H1 (cell line): ENCODE results near the gene RENBP. TPM values are rescaled to one million over a fixed set of nuclear protein-coding genes. Genes with fewer than 3 reads are reported as not detected.
A peak's percentile ranks its signal among the peaks of the same experiment; 100 is the strongest.

ENCODE experiments used
- CTCF ChIA-PET: fragments of 300-600 bp; sonication (Branson Sonifier 250); formaldehyde crosslinking; loops from one replicate; lab custom pipeline; 2021; ENCODE audit not compliant: partially characterized antibody; lab: Charles Lee
- POLR2A ChIA-PET: fragments of 300-600 bp; sonication (Branson Sonifier 250); formaldehyde crosslinking; loops from one replicate; lab custom pipeline; 2021; ENCODE audit warnings: inconsistent platforms; ENCODE audit not compliant: partially characterized antibody; lab: Charles Lee
- DNase-seq, 2 experiments: peaks; one replicate each; pipeline versions ENCODE4 v3.0.0 to v3.0.0-alpha.2; 2010 to 2022; ENCODE audit warnings: low spot score in 2 of 2, low read depth in 1 of 2, mixed read lengths in 1 of 2
- FAIRE-seq: peaks from 2 replicates; lab custom pipeline; 2011; peaks lifted over from hg19 to GRCh38; lab: Jason Lieb, UNC
- H2AFZ ChIP-seq: 2 replicates; pipeline ENCODE4 v1.8.1; 2012; ENCODE audit warnings: low read length, inconsistent platforms
- H2AK5ac ChIP-seq: 2 replicates; pipeline ENCODE4 v1.6.1; 2013; ENCODE audit warnings: low read depth, low read length
- H2BK120ac ChIP-seq: replicated peaks from 2 replicates; pipeline ENCODE3; 2013; ENCODE audit warnings: low read depth, low read length, inconsistent platforms
- H2BK12ac ChIP-seq: 2 replicates; pipeline ENCODE4 v1.6.1; 2013; ENCODE audit warnings: low read depth, low read length
- H2BK15ac ChIP-seq: 2 replicates; pipeline ENCODE4 v1.6.1; 2013; ENCODE audit warnings: low read length
- H2BK20ac ChIP-seq: 2 replicates; pipeline ENCODE4 v1.6.1; 2013; ENCODE audit warnings: low read length
- H2BK5ac ChIP-seq: 2 replicates; pipeline ENCODE4 v1.6.1; 2013; ENCODE audit warnings: low read depth, low read length
- H3K14ac ChIP-seq: 2 replicates; pipeline ENCODE4 v1.6.1; 2013; ENCODE audit warnings: inconsistent platforms; ENCODE audit not compliant: insufficient read length
- H3K18ac ChIP-seq: 2 replicates; pipeline ENCODE4 v1.6.1; 2013; ENCODE audit warnings: low read length; ENCODE audit errors: extremely low read depth
- H3K23ac ChIP-seq: 2 replicates; pipeline ENCODE4 v1.6.1; 2013; ENCODE audit warnings: inconsistent platforms; ENCODE audit not compliant: insufficient read length
- H3K23me2 ChIP-seq: 2 replicates; pipeline ENCODE4 v1.6.1; 2013; ENCODE audit warnings: low read depth, low read length
- H3K27ac ChIP-seq: 2 replicates; pipeline ENCODE4 v1.6.1; 2011; ENCODE audit warnings: low read depth, low read length, inconsistent platforms
- H3K27me3 ChIP-seq, 4 experiments: replicated peaks in 1 of 4; 1 replicate in 1 of 4; 2 replicates in 3 of 4; pipeline versions ENCODE4 v1.6.1 to v1.8.1; 2011 to 2013; ENCODE audit warnings: low read length in 3 of 4, mild to moderate bottlenecking in 3 of 4, inconsistent platforms in 2 of 4, mixed read lengths in 2 of 4, moderate library complexity in 1 of 4; ENCODE audit not compliant: control insufficient read depth in 3 of 4, insufficient read depth in 3 of 4; ENCODE audit errors: extremely low read depth in 1 of 4
- H3K36me3 ChIP-seq, 4 experiments: 2 replicates each; pipeline versions ENCODE4 v1.6.1 to v1.8.1; 2011 to 2013; ENCODE audit warnings: mild to moderate bottlenecking in 4 of 4, low read length in 3 of 4, moderate library complexity in 2 of 4, control low read depth in 1 of 4, inconsistent platforms in 1 of 4; ENCODE audit not compliant: insufficient read depth in 4 of 4, control insufficient read depth in 2 of 4
- H3K4ac ChIP-seq: replicated peaks from 2 replicates; pipeline ENCODE3; 2013; ENCODE audit warnings: low read length, low read depth, mixed read lengths, inconsistent platforms; ENCODE audit not compliant: insufficient read length
- H3K4me1 ChIP-seq, 4 experiments: replicated peaks in 1 of 4; 1 replicate in 1 of 4; 2 replicates in 3 of 4; pipeline versions ENCODE4 v1.6.1 to v1.8.1; 2011 to 2013; ENCODE audit warnings: low read length in 3 of 4, inconsistent platforms in 2 of 4, mixed read lengths in 1 of 4; ENCODE audit not compliant: insufficient read depth in 4 of 4, control insufficient read depth in 3 of 4
- H3K4me2 ChIP-seq, 2 experiments: 2 replicates each; pipeline versions ENCODE4 v1.6.1 to v1.8.1; 2011 to 2013; ENCODE audit warnings: low read depth in 2 of 2, low read length in 2 of 2, control low read depth in 1 of 2, inconsistent platforms in 1 of 2, mild to moderate bottlenecking in 1 of 2; ENCODE audit not compliant: insufficient read depth in 1 of 2
- H3K4me3 ChIP-seq, 4 experiments: fragments of 200-600, 300-600 bp in 1 of 4; sonication (generic), shearing (Covaris generic), sonication (Bioruptor Twin) in 1 of 4; 2 replicates each; pipeline versions ENCODE4 v1.5.1 to v1.8.1; 2011 to 2016; ENCODE audit warnings: low read length in 4 of 4, low read depth in 3 of 4, control low read depth in 2 of 4, inconsistent platforms in 2 of 4, mild to moderate bottlenecking in 2 of 4, mixed read lengths in 1 of 4, moderate library complexity in 1 of 4; ENCODE audit not compliant: insufficient read depth in 2 of 4; ENCODE audit errors: extremely low read depth in 1 of 4
- H3K56ac ChIP-seq: replicated peaks from 2 replicates; pipeline ENCODE3; 2013; ENCODE audit warnings: low read depth, mild to moderate bottlenecking, mixed read lengths, low read length, inconsistent platforms; ENCODE audit not compliant: insufficient read length
- H3K79me1 ChIP-seq: 2 replicates; pipeline ENCODE4 v1.6.1; 2013; ENCODE audit warnings: low read depth, low read length, control low read depth
- H3K79me2 ChIP-seq, 2 experiments: 2 replicates each; pipeline versions ENCODE4 v1.6.1 to v1.8.1; 2012 to 2013; ENCODE audit warnings: low read length in 2 of 2, mild to moderate bottlenecking in 2 of 2, inconsistent platforms in 1 of 2; ENCODE audit not compliant: insufficient read depth in 2 of 2, control insufficient read depth in 1 of 2
- H3K9ac ChIP-seq, 4 experiments: replicated peaks in 1 of 4; 1 replicate in 1 of 4; 2 replicates in 3 of 4; pipeline versions ENCODE4 v1.6.1 to v1.8.1; 2011 to 2013; ENCODE audit warnings: low read depth in 3 of 4, low read length in 3 of 4, control low read depth in 2 of 4, mild to moderate bottlenecking in 2 of 4, moderate library complexity in 2 of 4, inconsistent platforms in 1 of 4; ENCODE audit errors: extremely low read depth in 1 of 4
- H3K9me3 ChIP-seq, 2 experiments: 2 replicates each; pipeline versions ENCODE4 v1.6.1 to v1.8.1; 2012 to 2013; ENCODE audit warnings: mild to moderate bottlenecking in 2 of 2, moderate library complexity in 2 of 2, control low read depth in 1 of 2, inconsistent platforms in 1 of 2, low read depth in 1 of 2, low read length in 1 of 2, mixed read lengths in 1 of 2; ENCODE audit not compliant: insufficient read depth in 2 of 2
- H4K20me1 ChIP-seq, 2 experiments: replicated peaks in 1 of 2; 2 replicates each; pipeline versions ENCODE3 to v1.8.1; 2011 to 2013; ENCODE audit warnings: inconsistent platforms in 2 of 2, low read length in 2 of 2, mild to moderate bottlenecking in 1 of 2; ENCODE audit not compliant: insufficient read depth in 2 of 2, control insufficient read depth in 1 of 2
- H4K5ac ChIP-seq: 2 replicates; pipeline ENCODE4 v1.6.1; 2013; ENCODE audit warnings: low read length, low read depth, mixed read lengths, inconsistent platforms; ENCODE audit not compliant: insufficient read length
- H4K8ac ChIP-seq: 2 replicates; pipeline ENCODE4 v1.8.0; 2013; ENCODE audit warnings: mild to moderate bottlenecking, moderate library complexity, low read length, inconsistent platforms; ENCODE audit not compliant: insufficient read depth; ENCODE audit errors: extremely low read depth
- H4K91ac ChIP-seq: replicated peaks from 2 replicates; pipeline ENCODE3; 2013; ENCODE audit warnings: low read length, mixed read lengths, inconsistent platforms; ENCODE audit not compliant: insufficient read length
- BCL11A ChIP-seq, 2 experiments: IDR thresholded peaks; one replicate each; pipeline ENCODE4 v1.6.1; 2011; ENCODE audit warnings: low read depth in 2 of 2, low read length in 2 of 2, mild to moderate bottlenecking in 2 of 2
- RFX5 ChIP-seq: IDR thresholded peaks from 2 replicates; pipeline ENCODE4 v1.6.1; 2011; ENCODE audit warnings: low read depth, low read length, improper control_type of control experiment, borderline replicate concordance
- SAP30 ChIP-seq: fragments of 300-600 bp; sonication (generic); IDR thresholded peaks from 2 replicates; pipeline ENCODE4 v1.7.1; 2012; ENCODE audit warnings: low read length, moderate library complexity, mild to moderate bottlenecking, inconsistent platforms; ENCODE audit not compliant: insufficient read depth, insufficient replicate concordance
- TAF1 ChIP-seq: IDR thresholded peaks from 2 replicates; pipeline ENCODE4 v1.6.1; 2011; ENCODE audit warnings: mild to moderate bottlenecking, low read depth, low read length
- TCF12 ChIP-seq: IDR thresholded peaks from 2 replicates; pipeline ENCODE4 v1.6.1; 2011; ENCODE audit warnings: low read depth, mild to moderate bottlenecking, low read length
- WGBS, 2 experiments: shearing (Covaris generic) in 1 of 2; methylation state at CpG; one replicate each; pipeline versions ENCODE4 v1.1.6 to v1.1.7; 2013 to 2015; ENCODE audit warnings: low lambda C conversion rate in 2 of 2, mixed read lengths in 2 of 2, inconsistent platforms in 1 of 2, low coverage in 1 of 2, missing lambda C conversion rate in 1 of 2; ENCODE audit not compliant: insufficient replicate concordance in 2 of 2, insufficient coverage in 1 of 2, insufficient read length in 1 of 2; ENCODE audit errors: extremely low coverage in 1 of 2, missing lambda C conversion rate in 1 of 2; 5-methylcytosine and 5-hydroxymethylcytosine counted together
- polyA plus RNA-seq, 7 experiments: library from polyadenylated mRNA; depleted of rRNA in 3 of 7; stranded (reverse) in 5 of 7; unstranded in 2 of 7; fragments of >200 nt in 5 of 7; fragments of 200-250 nt in 2 of 7; gene quantifications; 1 replicate in 5 of 7; 2 replicates in 1 of 7; 4 replicates in 1 of 7; pipeline versions ENCODE4 v1.2.1 to v1.2.3, GENCODE V29; 2011 to 2013; ENCODE audit warnings: missing spikeins in 2 of 7, mixed read lengths in 2 of 7
- total RNA-seq: library from RNA; stranded (reverse); fragmentation: NEBNext Ultra II Directional; extraction: Animal tissue kit (Norgen Biotek cat#: 25700); gene quantifications from 2 replicates; pipeline ENCODE4 v1.2.1, GENCODE V29; 2021

Gene RENBP
- total and polyA plus RNA-seq, 2 of the 8 experiments (the other 6 are each of a cell fraction or from before 2014, with no cell fraction given): 12.4 to 21.8 TPM

GRCh38 chrX:153921511-153922446, 22.7 kb downstream of the RENBP start:
- H3K27me3 ChIP-seq: no peaks in the 10 kb centered on the region
- peaks cover 6% of the 10 kb centered on the region; the same call in 1 of the 2 replicates for H3K23me2 ChIP-seq
- H4K91ac ChIP-seq: no peak overlapping the region
- 92% methylated on average over 23 of the region's 40 CpGs; no CpG with 5 or more reads in 1 of the 2 experiments for WGBS, 2 experiments
- no peak overlapping the region for H3K4me2 ChIP-seq
- POLR2A ChIA-PET: interaction anchor here (1.0 to 14.9 kb wide), 5 partner anchors 13 to 59 kb away, joined by 3 to 231 read pairs (median 9); partner anchors contain the start of genes HCFC1, NAA10 and RENBP
- H3K14ac ChIP-seq: no peak overlapping the region
- H2AK5ac ChIP-seq: no peak overlapping the region
- H2BK120ac ChIP-seq: no peak overlapping the region
- H3K4ac ChIP-seq: no peak overlapping the region
- H4K8ac ChIP-seq: no peak overlapping the region
- H3K79me2 ChIP-seq: peaks cover 0 to 3% of the 10 kb centered on the region in 2 experiments; a peak in 1 of 4 replicates
- no peak overlapping the region for H3K23ac ChIP-seq
- H3K9ac ChIP-seq: peak overlapping the region in 1 of 4 experiments; percentile 18; a peak in 1 of 7 replicates
- H2BK12ac ChIP-seq: no peak overlapping the region
- no peak overlapping the region for H2BK5ac ChIP-seq
- H3K9me3 ChIP-seq: no peaks in the 10 kb centered on the region
- no peak overlapping the region for H2AFZ ChIP-seq
- no peaks in the 10 kb centered on the region; the same call in 1 of the 2 replicates for H3K79me1 ChIP-seq
- no peak for TF ChIP-seq RFX5
- no peak for TF ChIP-seq BCL11A (IDR thresholded peaks at IDR 0.05; ENCODE audit: low read depth in 2 of 2, low read length in 2 of 2)
- TF ChIP-seq TAF1: no peak
- no peak for TF ChIP-seq TCF12
- no peak for TF ChIP-seq SAP30
- TF ChIP-seq, all 59 proteins: peak for 0
- Histone ChIP-seq H2BK15ac (no peak overlapping the region), H3K18ac (no peak overlapping the region), H4K20me1 (peaks cover 0 to 2% of the 10 kb centered on the region in 2 experiments), H3K27ac (no peak overlapping the region), H2BK20ac (no peak overlapping the region), H3K36me3 (0 out of 8 replicates have a peak, but pooled peaks cover 0 to 2% (median 0%) of the 10 kb centered on the region in 4 experiments), H3K4me1 (peaks cover 3 to 7% (median 4%) of the 10 kb centered on the region in 4 experiments; a peak in 6 of 7 replicates), H3K56ac (no peak overlapping the region), H4K5ac (no peak overlapping the region), H3K4me3 (no peak overlapping the region)
- CTCF ChIA-PET: interaction anchor here (0.8 to 19.6 kb wide), 11 partner anchors 11 to 487 kb away, joined by 3 to 272 read pairs (median 3); partner anchors contain the start of genes DNASE1L1 and RENBP
- FAIRE-seq: no peak
- DNase-seq: no peak
